ENCODE results near the gene PHYHD1.

Gene PHYHD1

GRCh38 chr9:128986671-128987070, 65.9 kb downstream of the PHYHD1 start:
- DNase-seq, result no peak

DNA sequence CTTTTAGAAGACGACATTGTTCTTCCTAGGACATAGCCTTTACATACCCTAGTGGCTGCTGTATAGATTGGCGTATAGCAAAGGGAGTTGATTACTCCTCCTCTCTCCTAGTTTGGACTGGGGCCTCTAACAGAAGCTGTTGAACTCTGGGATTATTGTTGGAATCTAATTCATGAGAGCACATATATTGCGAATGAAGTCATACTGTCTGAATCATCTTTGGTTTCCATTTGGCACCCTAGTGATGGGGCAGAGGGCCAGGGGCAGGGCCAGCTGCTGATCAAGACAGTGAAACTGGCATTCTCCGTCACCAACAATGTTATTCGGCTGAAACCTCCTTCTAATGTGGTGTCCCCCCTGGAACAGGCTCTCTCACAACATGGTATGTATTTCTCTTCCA, 67.0 kb downstream of the PHYHD1 start:
- DNase-seq, result no peak

Data from stimulated activated CD4-positive, alpha-beta T cell treated with anti-CD3 and anti-CD28 coated beads, Interleukin-2, amount 100 ng/mL, for 48 hours (primary cell).